Lower leg skin (tissue), 4 donors: Measurements from ENCODE around the gene MTA3. TPM values are rescaled to one million over a fixed set of nuclear protein-coding genes. Genes with fewer than 3 reads are reported as not detected.

Experiments
- DNase-seq, 2 donors: peaks; one replicate each; pipeline ENCODE4 v3.0.0-alpha.2; 2019; ENCODE audit warnings: low spot score in 2 of 2
- H3K4me3 ChIP-seq: fragments of 200-600 bp; sonication (generic); 2 replicates; pipeline ENCODE4 v1.5.1; 2017; ENCODE audit warnings: mild to moderate bottlenecking, low read depth; ENCODE audit not compliant: poor library complexity, severe bottlenecking
- CTCF ChIP-seq, 3 donors: fragments of 450-650 bp; IDR thresholded peaks; one replicate each; pipeline ENCODE4 v1.5.1; 2016; ENCODE audit warnings: antibody characterized with exemption in 3 of 3, mild to moderate bottlenecking in 3 of 3, moderate library complexity in 2 of 3
- POLR2A ChIP-seq, 2 donors: fragments of 450-650 bp; IDR thresholded peaks; one replicate each; pipeline ENCODE4 v1.6.1; 2016 to 2017; ENCODE audit warnings: antibody characterized with exemption in 2 of 2, mild to moderate bottlenecking in 1 of 2, moderate library complexity in 1 of 2
- WGBS, 2 donors: methylation state at CpG; one replicate each; pipeline ENCODE4 v1.1.5; 2018; 5-methylcytosine and 5-hydroxymethylcytosine counted together
- intact Hi-C: fragments of 100-400 bp; cut with DNase I; formaldehyde crosslinking; loops from one replicate; pipeline ENCODE4 v1.15.0; 2023; ENCODE audit warnings: low total_unique reads
- total RNA-seq, 4 donors: library from RNA; depleted of rRNA; stranded (reverse); fragments of >200 nt; gene quantifications; one replicate each; pipeline ENCODE4 v1.1.0, GENCODE V29; 2016

MTA3 gene
- total RNA-seq, 4 donors from 2014 or later: 32.9 to 50.4 (median 35.9) TPM

GRCh38 chr2:42567806-42568400 lies 529 bp upstream of the MTA3 start:
- H3K4me3 ChIP-seq: no peak overlapping the region
- intact Hi-C loops: no loop called here
- peak; percentile 19 to 84 for DNase-seq
- 39 to 48% methylated on average over 10 to 12 of the region's 12 CpGs for WGBS, 2 donors
- TF ChIP-seq CTCF (IDR thresholded peaks at IDR 0.05) (no peak), POLR2A (IDR thresholded peaks at IDR 0.05) (no peak)

GRCh38 chr2:42569116-42569711 lies 782 bp downstream of the MTA3 start:
- H3K4me3 ChIP-seq: peak overlapping the region; percentile 38
- TF ChIP-seq POLR2A (IDR thresholded peaks at IDR 0.05) (no peak), CTCF (IDR thresholded peaks at IDR 0.05) (no peak)
- intact Hi-C loops: no loop called here
- WGBS, 2 donors: 2 to 3% methylated on average over 18 to 19 of the region's 20 CpGs
- DNase-seq: peak in 1 of 2 donors; percentile 80

GRCh38 chr2:42569883-42570282 lies 1.5 kb downstream of the MTA3 start:
- 37 to 45% methylated on average over 4 of the region's 4 CpGs for WGBS, 2 donors
- H3K4me3 ChIP-seq: no peak overlapping the region

GRCh38 chr2:42572297-42573081 lies 4.1 kb downstream of the MTA3 start:
- no peak overlapping the region for H3K4me3 ChIP-seq
- intact Hi-C loops: no loop called here
- peak in 1 of 2 donors; percentile 61 for DNase-seq
- TF ChIP-seq POLR2A (IDR thresholded peaks at IDR 0.05) (no peak), CTCF (IDR thresholded peaks at IDR 0.05) (no peak)
- WGBS, 2 donors: 91 to 95% methylated on average over 10 of the region's 10 CpGs

More at GRCh38 chr2:42569883-42570282, 1.5 kb downstream of the MTA3 start:
- peak in 1 of 2 donors; percentile 3 for DNase-seq
- intact Hi-C loops: no loop called here
- TF ChIP-seq POLR2A (IDR thresholded peaks at IDR 0.05) (no peak), CTCF (IDR thresholded peaks at IDR 0.05) (no peak)

GRCh38 chr2:42573256-42573655 lies 4.8 kb downstream of the MTA3 start:
- intact Hi-C loops: no loop called here
- H3K4me3 ChIP-seq: no peak overlapping the region
- DNase-seq: peak in 1 of 2 donors; percentile 28
- TF ChIP-seq POLR2A (IDR thresholded peaks at IDR 0.05): no peak
- TF ChIP-seq CTCF (IDR thresholded peaks at IDR 0.05): no peak
- 88 to 98% methylated on average over 2 of the region's 2 CpGs for WGBS, 2 donors
